Measurements from ENCODE around the gene KIR3DL3. TPM values are rescaled to one million over a fixed set of nuclear protein-coding genes. Genes with fewer than 3 reads are reported as not detected.
"Not testable (repeated sequence)": the region's sequence is repeated elsewhere in the genome, so short reads cannot be mapped to it uniquely, and the experiment has no call there.

The KIR3DL3 gene
- polyA plus RNA-seq, 1 donor (not counting 4 experiments of a cell fraction or from before 2014, with no cell fraction given): not detected

DNA sequence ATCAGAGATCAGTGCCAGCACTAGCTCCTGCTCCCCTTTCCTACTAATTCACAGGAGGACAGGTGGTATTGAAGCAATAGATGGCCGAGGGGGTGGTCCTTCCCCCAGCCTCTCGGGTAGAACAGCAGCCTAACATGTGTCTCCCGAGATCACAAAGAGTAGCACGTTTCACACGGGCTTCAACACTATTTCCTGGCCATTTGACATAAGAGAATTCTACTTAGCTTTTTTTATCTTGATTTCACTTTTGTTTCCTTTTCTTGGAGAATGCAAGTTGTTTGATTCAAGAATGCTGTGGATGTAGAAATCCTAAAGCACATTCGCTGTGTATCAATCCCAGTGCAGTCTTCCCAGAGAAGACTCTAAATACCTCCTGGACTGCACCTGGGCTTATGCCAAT is 26.0 kb downstream of the KIR3DL3 start:
- H3K9me3 ChIP-seq (ENCODE audit: control insufficient read depth, low read depth, low read length); H3K27me3 ChIP-seq (ENCODE audit: control insufficient read depth, extremely low read depth, insufficient read depth, low read length); dilution Hi-C loops (cut with MboI; ENCODE audit: extremely low pct_ligation_motif_present, low sequenced_read_pairs); H3K9ac ChIP-seq (ENCODE audit: control insufficient read depth, extremely low read depth, insufficient read depth, low read length); H3K4me1 ChIP-seq (ENCODE audit: control insufficient read depth, extremely low read depth, insufficient read depth, low read length); FAIRE-seq; H3K79me2 ChIP-seq (ENCODE audit: control insufficient read depth, insufficient read depth, low read length); H2AFZ ChIP-seq (ENCODE audit: control insufficient read depth, low read length); H3K9me1 ChIP-seq (ENCODE audit: control insufficient read depth, extremely low read depth, insufficient read depth, low read length); DNase-seq (ENCODE audit: low read depth, low spot score); H3K27ac ChIP-seq (ENCODE audit: control insufficient read depth, insufficient read depth, low read length); H3K4me3 ChIP-seq (ENCODE audit: control insufficient read depth in 2 of 3, extremely low read depth in 1 of 3, insufficient read depth in 2 of 3, low read depth in 1 of 3, low read length in 3 of 3); H3K4me2 ChIP-seq (ENCODE audit: control insufficient read depth, extremely low read depth, insufficient read depth, low read depth, low read length); H4K20me1 ChIP-seq (ENCODE audit: control insufficient read depth, extremely low read depth, insufficient read depth, low read length); H3K36me3 ChIP-seq (ENCODE audit: control insufficient read depth in 2 of 2, extremely low read depth in 1 of 2, insufficient read depth in 2 of 2, low read length in 2 of 2): not testable (repeated sequence)

DNA sequence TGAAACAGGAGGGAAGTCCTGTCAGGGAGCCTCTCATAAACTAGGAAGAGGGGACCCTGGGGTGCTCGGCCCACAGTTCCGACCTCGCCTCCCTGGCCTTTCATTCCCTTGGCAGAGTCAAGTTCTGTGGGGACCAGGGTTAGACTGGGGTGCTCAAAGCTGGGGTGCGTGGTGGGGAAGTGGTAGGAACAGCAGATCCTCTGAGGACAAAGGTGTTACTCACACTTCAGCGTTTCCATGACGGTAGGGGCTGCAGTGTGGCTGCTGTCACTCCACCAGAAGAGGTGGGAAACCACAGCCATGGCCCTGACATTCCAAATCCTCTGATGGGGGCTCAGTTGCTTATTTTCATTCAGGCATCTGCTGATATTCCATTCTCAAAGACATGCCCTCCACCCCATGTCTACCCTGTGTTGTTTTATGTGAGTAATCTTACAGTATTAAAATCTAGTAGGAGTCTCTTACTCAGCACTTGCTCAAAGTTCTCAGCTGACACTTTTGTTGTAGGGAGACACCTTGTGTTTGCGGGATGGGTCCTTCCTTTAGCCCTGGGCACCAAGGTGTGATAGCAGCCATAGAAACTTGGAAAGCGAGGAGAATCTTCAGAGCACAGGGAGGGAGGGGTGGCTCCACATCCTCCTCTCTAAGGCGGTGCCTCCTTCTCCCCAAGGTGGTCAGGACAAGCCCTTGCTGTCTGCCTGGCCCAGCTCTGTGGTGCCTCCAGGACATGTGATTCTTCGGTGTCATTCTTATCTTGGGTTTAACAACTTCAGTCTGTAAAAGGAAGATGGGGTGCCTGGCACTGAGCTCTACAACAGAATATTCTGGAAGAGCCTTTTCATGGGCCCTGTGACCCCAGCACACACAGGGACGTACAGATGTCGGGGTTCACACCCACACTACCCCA is 32.2 kb downstream of the KIR3DL3 start:
- H3K4me2 ChIP-seq (ENCODE audit: control insufficient read depth, extremely low read depth, insufficient read depth, low read depth, low read length); H3K9me3 ChIP-seq (ENCODE audit: control insufficient read depth, low read depth, low read length); FAIRE-seq; H3K27me3 ChIP-seq (ENCODE audit: control insufficient read depth, extremely low read depth, insufficient read depth, low read length); H3K4me1 ChIP-seq (ENCODE audit: control insufficient read depth, extremely low read depth, insufficient read depth, low read length); DNase-seq (ENCODE audit: low read depth, low spot score); H3K79me2 ChIP-seq (ENCODE audit: control insufficient read depth, insufficient read depth, low read length); H2AFZ ChIP-seq (ENCODE audit: control insufficient read depth, low read length); H3K9ac ChIP-seq (ENCODE audit: control insufficient read depth, extremely low read depth, insufficient read depth, low read length); H3K9me1 ChIP-seq (ENCODE audit: control insufficient read depth, extremely low read depth, insufficient read depth, low read length); H3K36me3 ChIP-seq (ENCODE audit: control insufficient read depth in 2 of 2, extremely low read depth in 1 of 2, insufficient read depth in 2 of 2, low read length in 2 of 2); H3K4me3 ChIP-seq (ENCODE audit: control insufficient read depth in 2 of 3, extremely low read depth in 1 of 3, insufficient read depth in 2 of 3, low read depth in 1 of 3, low read length in 3 of 3); H3K27ac ChIP-seq (ENCODE audit: control insufficient read depth, insufficient read depth, low read length); dilution Hi-C loops (cut with MboI; ENCODE audit: extremely low pct_ligation_motif_present, low sequenced_read_pairs); H4K20me1 ChIP-seq (ENCODE audit: control insufficient read depth, extremely low read depth, insufficient read depth, low read length): not testable (repeated sequence)

DNA sequence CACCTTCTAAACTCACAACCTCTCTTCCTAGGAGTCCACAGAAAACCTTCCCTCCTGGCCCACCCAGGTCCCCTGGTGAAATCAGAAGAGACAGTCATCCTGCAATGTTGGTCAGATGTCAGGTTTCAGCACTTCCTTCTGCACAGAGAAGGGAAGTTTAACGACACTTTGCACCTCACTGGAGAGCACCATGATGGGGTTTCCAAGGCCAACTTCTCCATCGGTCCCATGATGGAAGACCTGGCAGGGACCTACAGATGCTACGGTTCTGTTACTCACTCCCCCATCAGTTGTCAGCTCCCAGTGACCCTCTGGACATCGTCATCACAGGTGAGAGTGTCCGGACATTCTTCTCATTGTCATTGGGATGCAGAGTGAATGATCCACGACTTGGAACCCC is 34.3 kb downstream of the KIR3DL3 start:
- H3K4me2 ChIP-seq (ENCODE audit: control insufficient read depth, extremely low read depth, insufficient read depth, low read depth, low read length); H2AFZ ChIP-seq (ENCODE audit: control insufficient read depth, low read length); FAIRE-seq; dilution Hi-C loops (cut with MboI; ENCODE audit: extremely low pct_ligation_motif_present, low sequenced_read_pairs); H3K9me3 ChIP-seq (ENCODE audit: control insufficient read depth, low read depth, low read length); H4K20me1 ChIP-seq (ENCODE audit: control insufficient read depth, extremely low read depth, insufficient read depth, low read length); H3K36me3 ChIP-seq (ENCODE audit: control insufficient read depth in 2 of 2, extremely low read depth in 1 of 2, insufficient read depth in 2 of 2, low read length in 2 of 2); H3K27me3 ChIP-seq (ENCODE audit: control insufficient read depth, extremely low read depth, insufficient read depth, low read length); H3K9me1 ChIP-seq (ENCODE audit: control insufficient read depth, extremely low read depth, insufficient read depth, low read length); H3K27ac ChIP-seq (ENCODE audit: control insufficient read depth, insufficient read depth, low read length); H3K4me3 ChIP-seq (ENCODE audit: control insufficient read depth in 2 of 3, extremely low read depth in 1 of 3, insufficient read depth in 2 of 3, low read depth in 1 of 3, low read length in 3 of 3); H3K4me1 ChIP-seq (ENCODE audit: control insufficient read depth, extremely low read depth, insufficient read depth, low read length); H3K79me2 ChIP-seq (ENCODE audit: control insufficient read depth, insufficient read depth, low read length); DNase-seq (ENCODE audit: low read depth, low spot score); H3K9ac ChIP-seq (ENCODE audit: control insufficient read depth, extremely low read depth, insufficient read depth, low read length): not testable (repeated sequence)

- H3K36me3 ChIP-seq (ENCODE audit: control insufficient read depth in 2 of 2, extremely low read depth in 1 of 2, insufficient read depth in 2 of 2, low read length in 2 of 2); H4K20me1 ChIP-seq (ENCODE audit: control insufficient read depth, extremely low read depth, insufficient read depth, low read length); H3K9me1 ChIP-seq (ENCODE audit: control insufficient read depth, extremely low read depth, insufficient read depth, low read length); H3K4me3 ChIP-seq (ENCODE audit: control insufficient read depth in 2 of 3, extremely low read depth in 1 of 3, insufficient read depth in 2 of 3, low read depth in 1 of 3, low read length in 3 of 3); DNase-seq (ENCODE audit: low read depth, low spot score); dilution Hi-C loops (cut with MboI; ENCODE audit: extremely low pct_ligation_motif_present, low sequenced_read_pairs); H3K9ac ChIP-seq (ENCODE audit: control insufficient read depth, extremely low read depth, insufficient read depth, low read length); H3K79me2 ChIP-seq (ENCODE audit: control insufficient read depth, insufficient read depth, low read length); H3K27me3 ChIP-seq (ENCODE audit: control insufficient read depth, extremely low read depth, insufficient read depth, low read length); H3K9me3 ChIP-seq (ENCODE audit: control insufficient read depth, low read depth, low read length); H3K4me1 ChIP-seq (ENCODE audit: control insufficient read depth, extremely low read depth, insufficient read depth, low read length); H2AFZ ChIP-seq (ENCODE audit: control insufficient read depth, low read length); H3K4me2 ChIP-seq (ENCODE audit: control insufficient read depth, extremely low read depth, insufficient read depth, low read depth, low read length); FAIRE-seq; H3K27ac ChIP-seq (ENCODE audit: control insufficient read depth, insufficient read depth, low read length): not testable (repeated sequence)
Observed at GRCh38 chr19:54764219-54764618, 40.0 kb downstream of the KIR3DL3 start.

GRCh38 chr19:54766464-54766863 is 42.2 kb downstream of the KIR3DL3 start:
- H4K20me1 ChIP-seq (ENCODE audit: control insufficient read depth, extremely low read depth, insufficient read depth, low read length); FAIRE-seq; H3K4me3 ChIP-seq (ENCODE audit: control insufficient read depth in 2 of 3, extremely low read depth in 1 of 3, insufficient read depth in 2 of 3, low read depth in 1 of 3, low read length in 3 of 3); H3K9me3 ChIP-seq (ENCODE audit: control insufficient read depth, low read depth, low read length); H3K4me2 ChIP-seq (ENCODE audit: control insufficient read depth, extremely low read depth, insufficient read depth, low read depth, low read length); H3K9ac ChIP-seq (ENCODE audit: control insufficient read depth, extremely low read depth, insufficient read depth, low read length); H3K4me1 ChIP-seq (ENCODE audit: control insufficient read depth, extremely low read depth, insufficient read depth, low read length); H3K36me3 ChIP-seq (ENCODE audit: control insufficient read depth in 2 of 2, extremely low read depth in 1 of 2, insufficient read depth in 2 of 2, low read length in 2 of 2); H3K9me1 ChIP-seq (ENCODE audit: control insufficient read depth, extremely low read depth, insufficient read depth, low read length); H3K27ac ChIP-seq (ENCODE audit: control insufficient read depth, insufficient read depth, low read length); H3K79me2 ChIP-seq (ENCODE audit: control insufficient read depth, insufficient read depth, low read length); DNase-seq (ENCODE audit: low read depth, low spot score); H3K27me3 ChIP-seq (ENCODE audit: control insufficient read depth, extremely low read depth, insufficient read depth, low read length); H2AFZ ChIP-seq (ENCODE audit: control insufficient read depth, low read length); dilution Hi-C loops (cut with MboI; ENCODE audit: extremely low pct_ligation_motif_present, low sequenced_read_pairs): not testable (repeated sequence)
